RWPE2 (cell line): ENCODE measurements around the gene NTHL1.

Experiments used
- ATAC-seq: fragments of 200-7000 bp; cut with Tn5 transposase; 3 replicates; pipeline ENCODE4 v1.9.1; 2021; ENCODE audit warnings: low read depth
- DNase-seq: peaks from one replicate; pipeline ENCODE4 v3.0.0-alpha.2; 2020; ENCODE audit warnings: low spot score
- H3K27ac ChIP-seq: fragments of 450-650 bp; 2 replicates; pipeline ENCODE4 v1.5.1; 2017; ENCODE audit warnings: mild to moderate bottlenecking; ENCODE audit not compliant: poor library complexity, severe bottlenecking
- H3K27me3 ChIP-seq: fragments of 250-450 bp; sonication (Bioruptor Pico); 2 replicates; pipeline ENCODE4 v1.5.1; 2021; ENCODE audit warnings: mild to moderate bottlenecking, moderate library complexity; ENCODE audit not compliant: insufficient read depth, poor library complexity, severe bottlenecking
- H3K36me3 ChIP-seq: fragments of 250-450 bp; sonication (Bioruptor Pico); 2 replicates; pipeline ENCODE4 v1.5.1; 2020; ENCODE audit warnings: low read depth, mild to moderate bottlenecking, moderate library complexity
- H3K4me1 ChIP-seq: fragments of 250-450 bp; sonication (Bioruptor Pico); 2 replicates; pipeline ENCODE4 v1.5.1; 2021; ENCODE audit warnings: mild to moderate bottlenecking, moderate library complexity; ENCODE audit not compliant: insufficient read depth, poor library complexity, severe bottlenecking
- H3K4me3 ChIP-seq: fragments of 250-450 bp; sonication (Bioruptor Pico); 2 replicates; pipeline ENCODE4 v1.5.1; 2021; ENCODE audit warnings: mild to moderate bottlenecking, moderate library complexity; ENCODE audit not compliant: severe bottlenecking
- H3K9me3 ChIP-seq: fragments of 250-450 bp; sonication (Bioruptor Pico); 2 replicates; pipeline ENCODE4 v1.5.1; 2021; ENCODE audit warnings: mild to moderate bottlenecking, moderate library complexity; ENCODE audit not compliant: severe bottlenecking
- CTCF ChIP-seq: fragments of 450-650 bp; IDR thresholded peaks from one replicate; pipeline ENCODE4 v1.5.1; 2017; ENCODE audit warnings: mild to moderate bottlenecking, moderate library complexity; ENCODE audit not compliant: poor library complexity, severe bottlenecking

NTHL1 gene

GRCh38 chr16:2023092-2024031 lies 24.3 kb downstream of the NTHL1 start:
- Histone ChIP-seq H3K9me3 (no peaks in the 10 kb centered on the region), H3K4me3 (peak overlapping the region; percentile 9), H3K4me1 (peaks cover 4% of the 10 kb centered on the region), H3K36me3 (no peaks in the 10 kb centered on the region), H3K27ac (no peak overlapping the region), H3K27me3 (peaks cover 18% of the 10 kb centered on the region)
- ATAC-seq (peak; percentile 68), DNase-seq (no peak)
- peak; percentile 95 for TF ChIP-seq CTCF

GRCh38 chr16:2022723-2023091 lies 24.9 kb downstream of the NTHL1 start:
- no peak overlapping the region for H3K27ac ChIP-seq
- peaks cover 4% of the 10 kb centered on the region for H3K4me1 ChIP-seq
- TF ChIP-seq CTCF, result no peak
- DNase-seq (no peak), ATAC-seq (peak; percentile 19)
- no peaks in the 10 kb centered on the region for H3K36me3 ChIP-seq
- H3K9me3 ChIP-seq, result no peaks in the 10 kb centered on the region
- H3K4me3 ChIP-seq, result peak overlapping the region; percentile 9
- H3K27me3 ChIP-seq, result peaks cover 18% of the 10 kb centered on the region

GRCh38 chr16:2019921-2020831 lies 27.5 kb downstream of the NTHL1 start:
- DNase-seq (no peak), ATAC-seq (no peak)
- H3K36me3 ChIP-seq, result no peaks in the 10 kb centered on the region
- no peak for TF ChIP-seq CTCF
- no peak overlapping the region for H3K27ac ChIP-seq
- peaks cover 18% of the 10 kb centered on the region for H3K27me3 ChIP-seq
- H3K4me3 ChIP-seq, result peak overlapping the region; percentile 3
- H3K4me1 ChIP-seq, result peaks cover 10% of the 10 kb centered on the region
- H3K9me3 ChIP-seq, result no peaks in the 10 kb centered on the region

GRCh38 chr16:2019518-2019920 lies 28.1 kb downstream of the NTHL1 start, which contains the start of gene NPW:
TSS of gene NPW (plus strand) at chr16:2019785.
- peaks cover 18% of the 10 kb centered on the region for H3K27me3 ChIP-seq
- no peaks in the 10 kb centered on the region for H3K36me3 ChIP-seq
- peaks cover 14% of the 10 kb centered on the region for H3K4me1 ChIP-seq
- no peak within 1 kb of the TSS for H3K27ac ChIP-seq
- no peak for TF ChIP-seq CTCF
- no peak for DNase-seq
- no peak for ATAC-seq
- peak within 1 kb of the TSS; percentile 3 for H3K4me3 ChIP-seq
- H3K9me3 ChIP-seq, result no peaks in the 10 kb centered on the region
